Endothelial cell of hepatic sinusoid (primary cell): Measurements from ENCODE around the gene HOXA7.

Experiments
- in situ Hi-C: cut with HindIII; loops from 2 replicates; pipeline ENCODE4 v1.10.0; 2017; ENCODE audit warnings: low sequenced_read_pairs

The HOXA7 gene

GRCh38 chr7:27161721-27162560, 5.5 kb upstream of the HOXA7 start:
- in situ Hi-C loops = loop anchor here (5.0 to 25.0 kb wide), 4 partner anchors 35 to 1275 kb away; no protein-coding TSS in a partner anchor

- in situ Hi-C loops = loop anchor here (5.0 to 25.0 kb wide), 4 partner anchors 34 to 1274 kb away; no protein-coding TSS in a partner anchor
Observed at GRCh38 chr7:27161214-27161720, 4.8 kb upstream of the HOXA7 start.

GRCh38 chr7:27160546-27161213, 4.2 kb upstream of the HOXA7 start:
- in situ Hi-C loops = loop anchor here (5.0 to 25.0 kb wide), 4 partner anchors 33 to 1273 kb away; no protein-coding TSS in a partner anchor

GRCh38 chr7:27160145-27160545, 3.7 kb upstream of the HOXA7 start:
- in situ Hi-C loops = loop anchor here (5.0 to 25.0 kb wide), 4 partner anchors 33 to 1273 kb away; no protein-coding TSS in a partner anchor

- in situ Hi-C loops = loop anchor here (5.0 to 25.0 kb wide), 4 partner anchors 32 to 1272 kb away; no protein-coding TSS in a partner anchor
Observed at GRCh38 chr7:27159266-27160144, 3.0 kb upstream of the HOXA7 start.

GRCh38 chr7:27158436-27159265, 2.2 kb upstream of the HOXA7 start:
- in situ Hi-C loops = loop anchor here (25.0 kb wide), 1 partner anchor 1271 kb away; no protein-coding TSS in a partner anchor

- in situ Hi-C loops = loop anchor here (25.0 kb wide), 1 partner anchor 1271 kb away; no protein-coding TSS in a partner anchor
Observed at GRCh38 chr7:27157702-27158431, 1.4 kb upstream of the HOXA7 start.

GRCh38 chr7:27156916-27157701, 634 bp upstream of the HOXA7 start:
- in situ Hi-C loops = loop anchor here (25.0 kb wide), 1 partner anchor 1270 kb away; no protein-coding TSS in a partner anchor

GRCh38 chr7:27155816-27156507, 513 bp downstream of the HOXA7 start:
- in situ Hi-C loops = loop anchor here (25.0 kb wide), 1 partner anchor 1269 kb away; no protein-coding TSS in a partner anchor

- in situ Hi-C loops = loop anchor here (25.0 kb wide), 1 partner anchor 1268 kb away; no protein-coding TSS in a partner anchor
Observed at GRCh38 chr7:27154901-27155815, 1.3 kb downstream of the HOXA7 start.

- in situ Hi-C loops = loop anchor here (25.0 kb wide), 1 partner anchor 1267 kb away; no protein-coding TSS in a partner anchor
Observed at GRCh38 chr7:27154369-27154768, 2.1 kb downstream of the HOXA7 start.

GRCh38 chr7:27153526-27153925, 2.9 kb downstream of the HOXA7 start:
- in situ Hi-C loops = loop anchor here (25.0 kb wide), 1 partner anchor 1266 kb away; no protein-coding TSS in a partner anchor

- in situ Hi-C loops = loop anchor here (25.0 kb wide), 1 partner anchor 1266 kb away; no protein-coding TSS in a partner anchor
Observed at GRCh38 chr7:27152816-27153442, 3.5 kb downstream of the HOXA7 start.

- in situ Hi-C loops = loop anchor here (25.0 kb wide), 1 partner anchor 1265 kb away; no protein-coding TSS in a partner anchor
Observed at GRCh38 chr7:27151931-27152815, 4.3 kb downstream of the HOXA7 start, which contains the start of gene HOXA3. HOXA3 (minus strand) TSS chr7:27152583; CDS start chr7:27110640, 41,943 bp downstream.
